PC-9 (cell line): ENCODE results near the gene GABARAP. TPM values are rescaled to one million over a fixed set of nuclear protein-coding genes. Genes with fewer than 3 reads are reported as not detected.

Source experiments
- BruUV-seq: library from RNA; stranded (reverse); fragments of 400-500 nt; replicated peaks from 2 replicates; lab custom pipeline; 2021; lab: Mats Ljungman, UMichigan
- CTCF ChIA-PET: fragments of 300-600 bp; sonication (Branson Sonifier 250); formaldehyde crosslinking; loops from one replicate; lab custom pipeline; 2022; ENCODE audit warnings: antibody characterized with exemption; lab: Charles Lee
- POLR2A ChIA-PET: fragments of 300-600 bp; sonication (Branson Sonifier 250); formaldehyde crosslinking; loops from one replicate; lab custom pipeline; 2022; ENCODE audit warnings: antibody characterized with exemption; ENCODE audit not compliant: unreplicated experiment; lab: Charles Lee
- DNase-seq, 2 experiments: peaks; one replicate each; pipeline versions ENCODE4 v3.0.0 to v3.0.0-alpha.2; 2015 to 2022; ENCODE audit warnings: mixed read lengths in 1 of 2
- H2AFZ ChIP-seq: fragments of 200-600 bp; sonication (generic); 2 replicates; pipeline ENCODE4 v1.8.1; 2017; ENCODE audit warnings: antibody characterized with exemption
- H3F3A ChIP-seq: fragments of 200-600 bp; sonication (generic); 2 replicates; pipeline ENCODE4 v1.8.1; 2017; ENCODE audit warnings: antibody characterized with exemption, mild to moderate bottlenecking, low read depth; ENCODE audit not compliant: insufficient read depth
- H3K27ac ChIP-seq: fragments of 200-600 bp; sonication (generic); 2 replicates; pipeline ENCODE4 v1.6.1; 2016; ENCODE audit warnings: mixed run types
- H3K27me3 ChIP-seq: fragments of 200-600 bp; sonication (generic); 2 replicates; pipeline ENCODE4 v1.6.1; 2016; ENCODE audit warnings: low read depth, mixed run types; ENCODE audit not compliant: insufficient read depth
- H3K36me3 ChIP-seq: fragments of 200-600 bp; sonication (generic); 2 replicates; pipeline ENCODE4 v1.6.1; 2016; ENCODE audit warnings: low read depth, mixed run types
- H3K4me1 ChIP-seq: fragments of 200-600 bp; sonication (generic); replicated peaks from 2 replicates; pipeline ENCODE4 v1.6.1; 2016; ENCODE audit warnings: mixed run types; ENCODE audit not compliant: insufficient read depth
- H3K4me2 ChIP-seq: fragments of 200-600 bp; sonication (generic); 2 replicates; pipeline ENCODE4 v1.6.1; 2017; ENCODE audit warnings: mixed run types
- H3K4me3 ChIP-seq: fragments of 200-600 bp; sonication (generic); 2 replicates; pipeline ENCODE4 v1.6.1; 2016; ENCODE audit warnings: mixed run types
- H3K79me2 ChIP-seq: fragments of 200-600 bp; sonication (generic); 2 replicates; pipeline ENCODE4 v1.6.1; 2017; ENCODE audit warnings: low read depth, mixed run types
- H3K9me2 ChIP-seq: fragments of 200-600 bp; sonication (generic); 2 replicates; pipeline ENCODE4 v1.8.1; 2017; ENCODE audit warnings: mild to moderate bottlenecking; ENCODE audit not compliant: insufficient read depth
- H3K9me3 ChIP-seq: fragments of 200-600 bp; sonication (generic); 2 replicates; pipeline ENCODE4 v1.8.1; 2016; ENCODE audit warnings: low read depth; ENCODE audit not compliant: insufficient read depth
- H4K20me1 ChIP-seq: fragments of 200-600 bp; sonication (generic); 2 replicates; pipeline ENCODE4 v1.8.1; 2017; ENCODE audit not compliant: insufficient read depth
- EZH2 ChIP-seq: fragments of 200-600 bp; sonication (generic); IDR thresholded peaks from 2 replicates; pipeline ENCODE4 v1.8.0; 2017; ENCODE audit warnings: antibody characterized with exemption, low read depth
- intact Hi-C: fragments of 100-400 bp; cut with micrococcal nuclease; formaldehyde crosslinking; loops from one replicate; pipeline ENCODE4 v1.10.0; 2022; ENCODE audit not compliant: unreplicated experiment
- total RNA-seq: library from RNA; stranded (reverse); gene quantifications from 2 replicates; pipeline ENCODE4 v1.2.3, GENCODE V29; 2021
- TF ChIP-seq, protein P1 (sequence below): fragments of 200-600 bp; sonication (generic); conservative IDR thresholded peaks from 2 replicates; pipeline ENCODE4 v1.6.1; 2017; ENCODE audit warnings: mixed run types, antibody characterized with exemption, mild to moderate bottlenecking, moderate library complexity

Gene GABARAP
- total RNA-seq, 1 experiment from 2014 or later = 424 TPM

DNA sequence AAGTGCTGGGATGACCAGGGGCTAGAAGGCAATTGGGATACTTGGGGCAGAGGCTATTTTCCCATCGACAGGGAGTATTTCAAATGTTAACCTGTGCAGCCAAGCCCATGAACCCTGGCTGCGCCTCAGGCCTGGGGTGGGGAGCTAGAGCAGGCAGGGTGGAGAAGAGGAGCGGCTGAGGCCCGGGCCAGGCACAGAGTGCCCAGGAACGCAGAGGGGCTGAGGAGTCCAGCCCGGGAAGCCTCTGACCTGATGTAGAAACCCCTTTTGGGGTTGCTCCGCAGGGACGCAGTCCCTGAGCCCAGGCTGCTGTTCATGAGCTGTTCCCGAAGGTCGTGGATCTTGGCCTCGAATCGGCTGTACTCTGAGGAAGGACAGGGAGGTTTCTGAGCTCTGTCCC is 46.3 kb downstream of the GABARAP start:
- Histone ChIP-seq H3K4me3 (no peak overlapping the region), H4K20me1 (no peaks in the 10 kb centered on the region), H3K36me3 (no peaks in the 10 kb centered on the region), H3K27me3 (no peaks in the 10 kb centered on the region), H3K9me2 (no peaks in the 10 kb centered on the region), H3K4me2 (no peak overlapping the region), H3K9me3 (no peaks in the 10 kb centered on the region), H3K4me1 (peaks cover 13% of the 10 kb centered on the region), H3F3A (peaks cover 13% of the 10 kb centered on the region; the same call in 1 of the 2 replicates), H2AFZ (no peak overlapping the region), H3K27ac (no peak overlapping the region), H3K79me2 (no peaks in the 10 kb centered on the region)
- no peak for DNase-seq
- TF ChIP-seq, protein P1, sequence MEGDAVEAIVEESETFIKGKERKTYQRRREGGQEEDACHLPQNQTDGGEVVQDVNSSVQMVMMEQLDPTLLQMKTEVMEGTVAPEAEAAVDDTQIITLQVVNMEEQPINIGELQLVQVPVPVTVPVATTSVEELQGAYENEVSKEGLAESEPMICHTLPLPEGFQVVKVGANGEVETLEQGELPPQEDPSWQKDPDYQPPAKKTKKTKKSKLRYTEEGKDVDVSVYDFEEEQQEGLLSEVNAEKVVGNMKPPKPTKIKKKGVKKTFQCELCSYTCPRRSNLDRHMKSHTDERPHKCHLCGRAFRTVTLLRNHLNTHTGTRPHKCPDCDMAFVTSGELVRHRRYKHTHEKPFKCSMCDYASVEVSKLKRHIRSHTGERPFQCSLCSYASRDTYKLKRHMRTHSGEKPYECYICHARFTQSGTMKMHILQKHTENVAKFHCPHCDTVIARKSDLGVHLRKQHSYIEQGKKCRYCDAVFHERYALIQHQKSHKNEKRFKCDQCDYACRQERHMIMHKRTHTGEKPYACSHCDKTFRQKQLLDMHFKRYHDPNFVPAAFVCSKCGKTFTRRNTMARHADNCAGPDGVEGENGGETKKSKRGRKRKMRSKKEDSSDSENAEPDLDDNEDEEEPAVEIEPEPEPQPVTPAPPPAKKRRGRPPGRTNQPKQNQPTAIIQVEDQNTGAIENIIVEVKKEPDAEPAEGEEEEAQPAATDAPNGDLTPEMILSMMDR = no peak
- no peak for TF ChIP-seq EZH2
- POLR2A ChIA-PET = no interaction called here
- BruUV-seq = no TSS peak
- CTCF ChIA-PET = no interaction called here
- intact Hi-C loops = no loop called here

DNA sequence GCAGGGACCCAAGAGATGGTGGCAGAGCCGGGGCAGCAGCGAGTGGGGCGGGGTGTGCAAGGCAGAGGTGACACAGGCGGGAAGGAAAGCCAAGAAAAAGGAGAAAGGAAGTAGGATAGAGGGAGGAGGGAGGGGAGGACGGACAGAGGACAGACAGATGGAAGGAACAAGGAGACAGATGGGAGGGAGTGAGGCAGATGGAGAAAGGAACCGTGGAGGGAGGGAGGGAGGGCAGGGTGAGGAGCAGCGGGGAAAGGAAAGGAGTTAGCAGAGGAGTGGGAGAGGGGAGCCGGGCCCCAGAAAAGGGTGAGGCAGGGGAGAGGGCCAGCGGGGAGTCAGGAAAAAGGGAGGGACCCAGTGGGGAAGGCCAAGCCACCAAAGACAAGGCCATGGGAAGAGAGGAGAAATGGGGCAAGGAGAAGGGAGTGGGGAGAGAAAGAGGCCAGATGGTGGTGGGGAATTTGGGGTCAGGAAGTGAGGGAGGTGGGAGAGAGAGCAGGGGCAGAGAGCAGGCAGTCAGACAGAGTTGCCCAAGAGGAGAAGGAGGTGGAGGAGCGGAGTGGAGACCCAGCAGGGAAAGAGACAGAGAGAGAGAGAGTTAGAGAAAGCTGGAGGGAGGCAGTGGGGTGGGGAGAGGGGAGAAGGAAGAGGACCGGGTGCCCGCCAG is 49.8 kb downstream of the GABARAP start:
- no TSS peak for BruUV-seq
- H3K27ac ChIP-seq = no peak overlapping the region
- DNase-seq = no peak

DNA sequence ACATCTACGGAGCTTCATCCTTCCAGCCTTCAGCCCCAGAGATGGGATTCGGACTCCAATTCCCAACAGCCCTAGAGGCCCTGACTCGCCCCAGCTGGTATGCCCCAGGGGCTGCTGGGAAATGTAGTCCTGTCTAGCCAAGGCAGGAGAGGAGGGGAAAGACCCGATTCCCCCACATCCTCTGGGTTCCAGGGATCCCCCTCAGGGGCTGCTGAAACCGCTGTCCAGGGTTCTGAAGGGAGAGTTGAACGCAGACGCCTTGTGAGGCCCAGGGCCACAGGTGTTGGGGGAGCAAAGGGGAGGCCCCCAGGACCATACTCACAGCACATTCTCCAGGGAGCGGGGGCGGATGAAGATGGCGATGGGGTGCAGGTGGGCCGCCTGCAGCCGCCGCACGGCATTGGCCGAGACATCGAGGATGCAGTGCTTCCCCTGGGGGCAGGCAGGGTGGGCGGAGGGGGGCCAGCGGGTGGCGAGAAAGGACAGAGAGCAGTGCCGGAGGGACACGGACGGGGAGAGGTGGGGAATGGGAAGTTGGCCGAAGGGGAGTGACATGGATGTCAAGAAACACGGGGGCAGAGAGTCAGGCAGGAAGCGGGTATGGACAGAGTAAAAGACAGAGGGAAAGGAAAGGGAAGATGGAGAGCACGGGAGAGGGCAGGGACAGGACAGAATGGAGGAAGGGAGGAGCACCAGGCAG is 50.5 kb downstream of the GABARAP start:
- ChIA-PET CTCF (no interaction called here), POLR2A (no interaction called here)
- no peak overlapping the region for H3K4me3 ChIP-seq
- no peaks in the 10 kb centered on the region for H3K27me3 ChIP-seq
- H4K20me1 ChIP-seq = no peaks in the 10 kb centered on the region
- H3K27ac ChIP-seq = no peak overlapping the region
- no peaks in the 10 kb centered on the region for H3K79me2 ChIP-seq
- H3K9me3 ChIP-seq = no peaks in the 10 kb centered on the region
- no peak for DNase-seq
- H3K36me3 ChIP-seq = no peaks in the 10 kb centered on the region
- intact Hi-C loops = no loop called here
- H3K9me2 ChIP-seq = no peaks in the 10 kb centered on the region
- peaks cover 5% of the 10 kb centered on the region for H3K4me1 ChIP-seq
- BruUV-seq = no TSS peak
- H2AFZ ChIP-seq = no peak overlapping the region
- H3F3A ChIP-seq = no peaks in the 10 kb centered on the region
- H3K4me2 ChIP-seq = no peak overlapping the region
- TF ChIP-seq EZH2 = no peak
- TF ChIP-seq, protein P1 = no peak

More for the DNA sequence above, 49.8 kb downstream of the GABARAP start:
- TF ChIP-seq, protein P1 = no peak
- TF ChIP-seq EZH2 = no peak
- no peaks in the 10 kb centered on the region for H3K79me2 ChIP-seq
- intact Hi-C loops = no loop called here
- no peaks in the 10 kb centered on the region for H4K20me1 ChIP-seq
- H2AFZ ChIP-seq = no peak overlapping the region
- no peaks in the 10 kb centered on the region for H3K36me3 ChIP-seq
- POLR2A ChIA-PET = no interaction called here
- CTCF ChIA-PET = no interaction called here
- H3K9me2 ChIP-seq = no peaks in the 10 kb centered on the region
- H3K9me3 ChIP-seq = no peaks in the 10 kb centered on the region
- peaks cover 12% of the 10 kb centered on the region for H3K4me1 ChIP-seq
- no peak overlapping the region for H3K4me2 ChIP-seq
- H3K27me3 ChIP-seq = no peaks in the 10 kb centered on the region
- H3K4me3 ChIP-seq = no peak overlapping the region
- peaks cover 2% of the 10 kb centered on the region; the same call in 1 of the 2 replicates for H3F3A ChIP-seq
